GM12874 (cell line): Measurements from ENCODE around the gene LRP5.

ENCODE experiments used
- TF ChIP-seq, protein P1 (sequence below): IDR thresholded peaks from 2 replicates; pipeline ENCODE4 v1.5.1; 2011; ENCODE audit warnings: low read depth, mild to moderate bottlenecking, control low read depth, low read length, moderate library complexity; ENCODE audit not compliant: insufficient read depth

LRP5 gene

DNA sequence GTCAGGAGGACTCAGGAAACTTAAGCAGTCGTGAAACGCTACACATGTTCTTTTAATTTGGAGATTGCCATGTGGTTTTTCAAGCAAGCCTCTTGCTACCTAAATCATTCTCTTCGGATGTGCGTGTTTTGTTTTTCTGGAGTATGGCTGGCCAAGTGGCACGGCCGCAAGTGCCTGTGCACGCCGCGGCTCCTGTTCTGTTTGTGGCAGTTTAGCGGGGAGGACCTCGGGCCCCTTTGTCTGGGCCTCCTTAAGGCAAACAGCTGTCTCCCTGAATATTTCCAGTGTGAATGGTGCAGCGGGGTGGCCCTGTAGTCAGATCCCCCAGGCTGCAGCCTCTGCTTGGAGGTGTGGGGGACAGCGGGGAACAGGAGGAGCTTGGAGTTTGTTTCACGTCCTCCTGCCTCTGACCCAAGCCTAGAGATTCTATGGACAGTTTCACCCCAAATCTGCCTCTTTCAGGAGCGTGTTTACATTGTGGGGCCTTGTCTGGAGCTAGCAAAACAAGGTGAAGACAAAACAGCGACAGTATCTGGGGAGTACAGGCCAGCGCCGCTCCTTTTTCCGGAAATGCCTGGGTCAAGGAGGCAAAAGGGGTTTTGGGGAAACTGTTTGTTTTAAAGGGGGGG lies 1.3 kb downstream of the LRP5 start:
- TF ChIP-seq, protein P1, sequence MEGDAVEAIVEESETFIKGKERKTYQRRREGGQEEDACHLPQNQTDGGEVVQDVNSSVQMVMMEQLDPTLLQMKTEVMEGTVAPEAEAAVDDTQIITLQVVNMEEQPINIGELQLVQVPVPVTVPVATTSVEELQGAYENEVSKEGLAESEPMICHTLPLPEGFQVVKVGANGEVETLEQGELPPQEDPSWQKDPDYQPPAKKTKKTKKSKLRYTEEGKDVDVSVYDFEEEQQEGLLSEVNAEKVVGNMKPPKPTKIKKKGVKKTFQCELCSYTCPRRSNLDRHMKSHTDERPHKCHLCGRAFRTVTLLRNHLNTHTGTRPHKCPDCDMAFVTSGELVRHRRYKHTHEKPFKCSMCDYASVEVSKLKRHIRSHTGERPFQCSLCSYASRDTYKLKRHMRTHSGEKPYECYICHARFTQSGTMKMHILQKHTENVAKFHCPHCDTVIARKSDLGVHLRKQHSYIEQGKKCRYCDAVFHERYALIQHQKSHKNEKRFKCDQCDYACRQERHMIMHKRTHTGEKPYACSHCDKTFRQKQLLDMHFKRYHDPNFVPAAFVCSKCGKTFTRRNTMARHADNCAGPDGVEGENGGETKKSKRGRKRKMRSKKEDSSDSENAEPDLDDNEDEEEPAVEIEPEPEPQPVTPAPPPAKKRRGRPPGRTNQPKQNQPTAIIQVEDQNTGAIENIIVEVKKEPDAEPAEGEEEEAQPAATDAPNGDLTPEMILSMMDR, result no peak

DNA sequence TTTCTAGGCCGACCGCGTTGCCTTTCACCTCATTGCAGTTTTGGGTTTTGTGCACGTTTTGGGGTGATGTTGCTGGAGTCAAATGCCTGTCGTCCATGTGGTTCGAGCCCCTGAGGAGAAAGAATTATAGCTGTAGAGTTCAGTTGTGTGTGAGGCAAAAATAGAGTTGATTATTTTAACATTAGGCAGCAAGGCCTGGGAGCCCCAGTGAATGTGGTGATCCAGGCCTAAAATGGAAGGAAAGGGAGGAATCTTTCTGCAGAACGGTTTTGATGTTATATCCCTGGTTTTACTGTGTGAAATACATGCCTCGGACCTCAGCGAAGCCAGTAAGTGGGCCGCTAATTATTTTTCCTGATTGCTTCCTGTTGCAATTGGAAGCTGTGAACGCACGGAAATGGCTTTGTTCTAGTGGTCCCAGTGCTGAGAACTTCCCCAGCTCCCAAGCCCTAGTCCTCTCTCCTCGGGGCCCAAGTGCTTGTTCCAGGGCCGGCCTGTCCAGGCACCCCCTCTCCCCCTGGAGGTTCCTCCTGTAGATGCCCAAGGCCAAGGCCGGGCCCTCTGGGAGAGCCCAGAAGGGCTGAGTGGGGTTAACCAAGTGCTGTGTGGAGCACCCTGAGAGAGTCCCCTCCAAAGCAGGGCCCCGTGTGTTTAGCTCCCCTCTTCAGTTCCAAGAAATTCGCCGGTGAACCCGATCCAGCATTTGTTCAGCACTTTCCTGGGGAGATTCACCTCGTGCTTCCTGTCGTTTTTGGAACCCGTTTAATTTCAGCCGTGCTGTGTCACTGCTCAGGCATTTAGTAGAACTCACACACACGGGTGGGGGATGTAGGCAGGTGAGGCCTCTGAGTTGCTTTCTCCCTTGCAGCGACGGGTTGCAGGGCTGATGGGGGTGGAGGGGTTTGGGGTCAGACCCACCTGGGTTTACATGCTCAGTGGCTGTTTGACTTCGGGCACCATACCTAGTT lies 2.1 kb downstream of the LRP5 start:
- TF ChIP-seq, protein P1, result no peak

DNA sequence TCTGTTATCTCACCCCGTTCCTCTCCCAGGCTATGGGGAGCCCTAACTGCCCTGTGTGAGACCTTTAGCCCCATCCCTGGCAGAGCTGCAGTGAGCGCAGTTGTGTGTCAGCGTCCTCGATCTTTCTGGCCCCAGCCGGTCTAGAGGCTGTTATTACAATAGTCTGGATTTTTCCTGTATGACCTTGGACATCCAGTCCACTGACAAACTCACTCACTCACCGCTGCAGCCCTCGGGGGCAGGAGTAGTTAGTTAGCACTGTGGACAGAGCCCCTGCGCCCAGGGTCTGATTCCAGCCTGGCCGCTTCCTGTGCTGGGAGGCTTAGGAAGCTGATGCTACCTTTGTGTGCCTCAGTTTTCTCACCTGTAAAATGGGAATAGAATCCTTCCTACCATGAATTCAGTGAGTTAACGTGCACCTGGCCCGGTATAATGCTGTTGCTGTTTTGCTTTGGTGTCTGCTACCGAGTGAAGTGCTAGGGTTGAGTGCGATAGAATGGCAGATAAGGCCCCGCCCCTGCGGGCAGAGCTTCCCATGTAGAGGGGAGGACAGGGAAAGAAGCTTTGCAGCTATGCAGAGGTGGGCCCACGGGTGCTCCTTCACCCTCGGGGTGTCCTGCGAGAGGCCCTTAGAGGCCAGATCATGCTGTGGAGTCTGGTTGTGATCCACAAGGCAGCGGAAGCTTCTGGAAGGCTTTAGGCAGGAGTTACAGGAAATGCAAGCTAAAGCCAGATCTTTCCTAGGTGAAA lies 3.0 kb downstream of the LRP5 start:
- TF ChIP-seq, protein P1, result no peak

DNA sequence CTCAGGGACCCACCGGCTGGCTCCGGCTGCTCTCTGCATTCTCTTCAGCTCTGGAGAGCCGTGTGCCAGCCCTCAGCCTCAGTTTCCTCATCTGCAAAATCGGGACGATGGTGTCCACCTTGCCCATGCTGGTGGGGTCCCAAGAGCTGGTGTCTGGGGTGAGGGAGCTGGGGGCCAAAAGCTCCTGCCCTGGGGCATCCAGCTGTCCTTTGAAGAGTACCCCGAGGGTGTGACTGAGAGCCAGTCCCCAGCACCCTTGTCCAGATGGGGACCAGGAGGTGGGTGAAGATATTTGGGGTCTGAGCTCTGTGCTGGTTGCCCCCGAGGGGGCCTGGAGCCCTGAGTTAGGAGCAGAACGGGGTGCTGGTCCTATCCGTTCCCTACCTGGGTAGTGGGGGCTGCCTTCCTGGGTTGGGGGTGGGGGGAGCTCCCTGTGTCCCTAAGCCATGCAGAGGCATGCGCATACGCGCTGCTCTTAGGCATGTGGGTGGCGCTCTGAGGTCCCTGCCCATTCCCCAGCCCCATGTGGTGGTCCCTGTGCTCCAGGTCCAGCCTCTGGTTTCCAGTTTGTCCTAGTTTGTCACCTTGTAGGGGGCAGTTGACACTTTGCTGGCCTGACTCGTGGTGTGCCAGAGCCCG lies 4.9 kb downstream of the LRP5 start:
- TF ChIP-seq, protein P1, result no peak

DNA sequence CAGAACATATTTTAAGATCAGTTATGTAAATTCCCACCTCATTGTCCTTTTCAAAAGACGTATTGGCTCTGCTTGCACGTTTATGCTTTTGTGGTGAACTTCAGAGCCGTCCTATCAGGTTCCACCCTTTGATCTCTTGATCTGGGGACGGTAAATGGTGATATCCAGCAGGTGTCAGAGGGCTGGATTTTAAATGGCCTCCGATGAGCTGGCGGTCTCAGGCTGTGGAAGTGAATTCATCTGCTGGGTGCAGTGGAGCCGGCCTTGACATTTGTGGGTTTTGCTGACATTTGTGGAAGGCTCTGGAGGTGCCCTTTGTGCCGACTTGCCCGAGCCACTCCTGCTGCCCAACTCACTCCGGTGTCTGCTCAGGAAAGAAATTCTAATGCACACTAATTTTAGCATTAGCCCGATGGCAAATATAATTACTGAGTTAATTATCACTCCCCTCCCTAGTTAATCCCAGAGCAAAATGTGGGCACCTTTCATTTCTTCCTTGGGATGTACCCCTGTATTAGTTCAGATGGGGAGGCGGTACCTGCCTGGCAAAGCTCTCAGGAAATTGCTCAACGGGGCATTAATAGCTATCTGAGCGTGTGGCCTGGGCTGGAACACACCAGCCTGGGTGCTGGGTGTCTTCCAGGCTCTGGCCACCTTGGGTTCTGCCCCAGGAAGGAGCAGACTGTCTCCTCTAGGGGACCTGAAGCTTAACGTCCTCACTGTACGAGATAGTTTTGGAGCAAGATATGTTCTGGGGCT lies 9.1 kb downstream of the LRP5 start:
- TF ChIP-seq, protein P1, result no peak

DNA sequence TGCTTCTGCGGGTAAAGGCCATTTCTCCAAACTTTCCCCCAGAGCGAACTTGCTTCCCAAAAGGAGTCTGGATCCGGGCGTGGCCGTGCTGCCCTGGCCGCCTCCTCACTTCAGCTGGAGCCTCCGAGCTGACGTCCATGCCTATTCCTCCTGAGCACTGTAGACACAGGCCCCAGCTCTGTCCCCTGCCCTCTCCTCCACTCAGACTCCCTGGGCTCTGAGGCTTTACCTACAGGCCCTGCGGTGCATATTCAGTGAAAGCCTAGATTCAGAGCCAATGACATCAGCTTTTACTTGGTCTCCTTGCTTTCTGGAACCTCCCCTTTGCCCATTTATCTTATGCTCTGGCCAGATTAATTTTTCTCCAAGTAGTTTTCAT lies 9.7 kb downstream of the LRP5 start:
- TF ChIP-seq, protein P1, result no peak
